Stomach (tissue), 9 donors: Measurements from ENCODE around the gene SLC25A4. TPM values are rescaled to one million over a fixed set of nuclear protein-coding genes. Genes with fewer than 3 reads are reported as not detected.

Source experiments
- DNase-seq, 2 donors: peaks; one replicate each; pipeline versions ENCODE4 v3.0.0 to v3.0.0-alpha.2; 2013 to 2019
- H3K27ac ChIP-seq, 5 donors: fragments of 200-600 bp in 4 of 5; sonication (generic) in 4 of 5; one replicate each; pipeline ENCODE4 v1.5.1; 2013 to 2019; ENCODE audit warnings: mild to moderate bottlenecking in 1 of 5, moderate library complexity in 1 of 5
- H3K27me3 ChIP-seq, 3 donors: fragments of 200-600 bp; sonication (generic); one replicate each; pipeline ENCODE4 v1.5.1; 2017 to 2019; ENCODE audit warnings: mixed run types in 1 of 3
- H3K36me3 ChIP-seq, 4 donors: fragments of 200-600 bp; sonication (generic); 1 replicate in 3 of 4; 2 replicates in 1 of 4; pipeline ENCODE4 v1.5.1; 2016 to 2019
- H3K4me1 ChIP-seq, 4 donors: fragments of 200-600 bp; sonication (generic); one replicate each; pipeline ENCODE4 v1.5.1; 2016 to 2019
- H3K4me3 ChIP-seq, 4 donors: fragments of 200-600 bp; sonication (generic) in 3 of 4; one replicate each; pipeline ENCODE4 v1.5.1; 2016 to 2019; ENCODE audit warnings: mild to moderate bottlenecking in 1 of 4
- H3K9me3 ChIP-seq, 4 donors: fragments of 200-600 bp; sonication (generic); one replicate each; pipeline ENCODE4 v1.5.1; 2016 to 2019
- CTCF ChIP-seq, 7 experiments: fragments of 450-650 bp in 4 of 7; fragments of 200-600 bp in 3 of 7; sonication (generic) in 3 of 7; IDR thresholded peaks; one replicate each; pipeline ENCODE4 v1.5.1; 2016 to 2019; ENCODE audit warnings: antibody characterized with exemption in 7 of 7, control low read depth in 2 of 7, mild to moderate bottlenecking in 1 of 7
- EP300 ChIP-seq: sonication (generic); formaldehyde crosslinking; IDR thresholded peaks from one replicate; pipeline ENCODE4 v1.6.1; 2017; ENCODE audit warnings: antibody characterized with exemption
- POLR2A ChIP-seq, 4 donors: fragments of 450-650 bp; IDR thresholded peaks; one replicate each; pipeline ENCODE4 v1.6.1; 2016; ENCODE audit warnings: antibody characterized with exemption in 4 of 4, control low read depth in 2 of 4, mild to moderate bottlenecking in 1 of 4, moderate library complexity in 1 of 4
- POLR2AphosphoS5 ChIP-seq, 3 donors: sonication (generic); formaldehyde crosslinking; IDR thresholded peaks; one replicate each; pipeline ENCODE4 v1.6.1; 2016; ENCODE audit warnings: antibody characterized with exemption in 3 of 3
- WGBS, 5 donors: extraction: QIAGEN DNeasy Blood & Tissue Kit in 3 of 5; methylation state at CpG; one replicate each; pipeline versions ENCODE4 v1.1.5 to v1.1.7; 2013 to 2018; 5-methylcytosine and 5-hydroxymethylcytosine counted together
- intact Hi-C: fragments of 100-400 bp; cut with DNase I; formaldehyde crosslinking; loops from one replicate; pipeline ENCODE4 v1.15.1; 2023; ENCODE audit warnings: low total_unique reads
- polyA plus RNA-seq, 3 donors: library from polyadenylated mRNA; stranded (reverse); fragments of 200-250 nt; gene quantifications; one replicate each; pipeline ENCODE4 v1.2.3, GENCODE V29; 2013
- total RNA-seq, 5 donors: library from RNA; depleted of rRNA; stranded (reverse); fragments of >200 nt; gene quantifications; one replicate each; pipeline versions ENCODE4 v1.1.0 to v1.2.3, GENCODE V29; 2014 to 2016
- donor health status: healthy with polysubstance abuse.
- donor health status: Bipolar disorder and iron deficiency.
- donor health status: healthy.

Gene SLC25A4
- total and polyA plus RNA-seq, 8 donors = 10.7 to 140 (median 43.1) TPM

GRCh38 chr4:185139736-185140135, 3.3 kb upstream of the SLC25A4 start:
- H3K4me1 ChIP-seq = peaks cover 9 to 20% (median 17%) of the 10 kb centered on the region in 4 donors
- WGBS, 5 donors = 71 to 82% (median 74%) methylated on average over 6 of the region's 6 CpGs
- no peak overlapping the region for H3K4me3 ChIP-seq
- DNase-seq = no peak
- peaks cover 0 to 7% (median 0%) of the 10 kb centered on the region in 3 donors for H3K27me3 ChIP-seq
- H3K9me3 ChIP-seq = no peaks in the 10 kb centered on the region
- intact Hi-C loops = loop anchor here (10.0 kb wide), 1 partner anchor 105 kb away; no protein-coding TSS in a partner anchor
- H3K36me3 ChIP-seq = no peaks in the 10 kb centered on the region
- no peak for TF ChIP-seq CTCF (IDR thresholded peaks at IDR 0.05)
- TF ChIP-seq POLR2A (IDR thresholded peaks at IDR 0.05) = no peak
- no peak for TF ChIP-seq POLR2AphosphoS5 (IDR thresholded peaks at IDR 0.05)
- TF ChIP-seq EP300 = no peak
- H3K27ac ChIP-seq = no peak overlapping the region

- TF ChIP-seq EP300 (no peak), POLR2A (IDR thresholded peaks at IDR 0.05) (no peak), POLR2AphosphoS5 (IDR thresholded peaks at IDR 0.05) (no peak), CTCF (IDR thresholded peaks at IDR 0.05) (no peak)
- intact Hi-C loops = no loop called here
- H3K27ac ChIP-seq = peak overlapping the region in 2 of 5 donors; percentile 80 to 96
Observed at GRCh38 chr4:185141777-185142176, 1.3 kb upstream of the SLC25A4 start.

GRCh38 chr4:185142564-185142911, 528 bp upstream of the SLC25A4 start:
- H3K9me3 ChIP-seq = no peaks in the 10 kb centered on the region
- intact Hi-C loops = no loop called here
- TF ChIP-seq POLR2AphosphoS5 (IDR thresholded peaks at IDR 0.05) = no peak
- no peak for TF ChIP-seq CTCF (IDR thresholded peaks at IDR 0.05)
- TF ChIP-seq EP300 = no peak
- TF ChIP-seq POLR2A (IDR thresholded peaks at IDR 0.05) = no peak
- DNase-seq = no peak
- peaks cover 7 to 18% (median 13%) of the 10 kb centered on the region in 4 donors for H3K36me3 ChIP-seq
- peaks cover 0 to 7% (median 0%) of the 10 kb centered on the region in 3 donors for H3K27me3 ChIP-seq
- 3 to 15% (median 9%) methylated on average over 6 to 11 of the region's 11 CpGs for WGBS, 5 donors
- peak overlapping the region; percentile 80 to 96 (median 87) for H3K27ac ChIP-seq
- peaks cover 9 to 40% (median 26%) of the 10 kb centered on the region in 4 donors for H3K4me1 ChIP-seq
- peak overlapping the region; percentile 69 to 79 (median 74) for H3K4me3 ChIP-seq

More at GRCh38 chr4:185141777-185142176, 1.3 kb upstream of the SLC25A4 start:
- 73 to 85% (median 80%) methylated on average over 6 of the region's 6 CpGs for WGBS, 5 donors
- Histone ChIP-seq H3K9me3 (no peaks in the 10 kb centered on the region), H3K27me3 (peaks cover 0 to 7% (median 0%) of the 10 kb centered on the region in 3 donors), H3K4me1 (peaks cover 9 to 39% (median 26%) of the 10 kb centered on the region in 4 donors), H3K4me3 (no peak overlapping the region), H3K36me3 (peaks cover 6 to 12% (median 7%) of the 10 kb centered on the region in 4 donors)
- no peak for DNase-seq

- H3K27ac ChIP-seq = peak overlapping the region; percentile 80 to 96 (median 87)
- WGBS, 5 donors = 1 to 5% (median 2%) methylated on average over 14 to 30 of the region's 30 CpGs
- peaks cover 7 to 25% (median 20%) of the 10 kb centered on the region in 4 donors for H3K36me3 ChIP-seq
- H3K4me1 ChIP-seq = peaks cover 9 to 40% (median 26%) of the 10 kb centered on the region in 4 donors
- intact Hi-C loops = no loop called here
- no peaks in the 10 kb centered on the region for H3K9me3 ChIP-seq
- peaks cover 0 to 7% (median 0%) of the 10 kb centered on the region in 3 donors for H3K27me3 ChIP-seq
- peak overlapping the region; percentile 69 to 79 (median 74) for H3K4me3 ChIP-seq
- peak; percentile 47 to 76 for DNase-seq
- TF ChIP-seq POLR2AphosphoS5 (IDR thresholded peaks at IDR 0.05) = peak in 2 of 3 donors; percentile 4 to 77
- no peak for TF ChIP-seq CTCF (IDR thresholded peaks at IDR 0.05)
Observed at GRCh38 chr4:185143601-185143969, 519 bp downstream of the SLC25A4 start.
